Measurements from ENCODE around the gene RPTOR. TPM values are rescaled to one million over a fixed set of nuclear protein-coding genes. Genes with fewer than 3 reads are reported as not detected.

RPTOR gene
- total RNA-seq, 2 experiments from 2014 or later = 48.1 to 87.8 TPM

GRCh38 chr17:80774146-80774545, 229.5 kb downstream of the RPTOR start:
- POLR2A ChIA-PET = no interaction called here
- no peaks in the 10 kb centered on the region for H3K9me3 ChIP-seq (ENCODE audit: low read length)

GRCh38 chr17:80774643-80775281, 230.1 kb downstream of the RPTOR start:
- BruUV-seq (replicated peaks) = no TSS peak
- Histone ChIP-seq H3K79me2 (ENCODE audit: insufficient read depth, low read depth, low read length) (no peaks in the 10 kb centered on the region), H3K4me3 (ENCODE audit: low read depth, low read length, poor library complexity, severe bottlenecking) (peak overlapping the region; percentile 31), H3K27ac (ENCODE audit: low read depth, low read length, poor library complexity, severe bottlenecking) (peak overlapping the region; percentile 82), H3K4me2 (ENCODE audit: low read length) (peak overlapping the region; percentile 64), H3K4me1 (ENCODE audit: insufficient read depth, low read length, poor library complexity, severe bottlenecking) (peaks cover 84% of the 10 kb centered on the region), H3K9me2 (ENCODE audit: insufficient read depth, low read length) (no peaks in the 10 kb centered on the region), H2AFZ (ENCODE audit: low read length) (peak overlapping the region; percentile 34; the same call in 1 of the 2 replicates), H3K9me3 (ENCODE audit: low read length) (no peaks in the 10 kb centered on the region), H3K36me3 (ENCODE audit: insufficient read depth, low read length) (peaks cover 36% of the 10 kb centered on the region), H4K20me1 (ENCODE audit: insufficient read depth, low read length) (no peaks in the 10 kb centered on the region)
- POLR2A ChIA-PET = interaction anchor here (0.5 to 1.2 kb wide), 3 partner anchors 9 to 328 kb away, joined by 3 to 5 read pairs (median 3); no protein-coding TSS in a partner anchor
- intact Hi-C loops (cut with micrococcal nuclease; ENCODE audit: unreplicated experiment) = no loop called here
- no peak for TF ChIP-seq CTCF (conservative IDR thresholded peaks at IDR 0.05; ENCODE audit: low read length)
- TF ChIP-seq EZH2phosphoT487 (IDR thresholded peaks at IDR 0.05; ENCODE audit: borderline replicate concordance, low read depth, low read length) = no peak
- CTCF ChIA-PET (ENCODE audit: unreplicated experiment) = interaction anchor here (0.7 kb wide), 1 partner anchor 202 kb away, joined by 3 read pairs; no protein-coding TSS in a partner anchor
- DNase-seq (ENCODE audit: low spot score) = peak; percentile 53

More at GRCh38 chr17:80774146-80774545, 229.5 kb downstream of the RPTOR start:
- peaks cover 30% of the 10 kb centered on the region for H3K36me3 ChIP-seq (ENCODE audit: insufficient read depth, low read length)
- no peak overlapping the region for H3K4me3 ChIP-seq (ENCODE audit: low read depth, low read length, poor library complexity, severe bottlenecking)
- H2AFZ ChIP-seq (ENCODE audit: low read length) = no peak overlapping the region
- no peaks in the 10 kb centered on the region for H4K20me1 ChIP-seq (ENCODE audit: insufficient read depth, low read length)
- intact Hi-C loops (cut with micrococcal nuclease; ENCODE audit: unreplicated experiment) = no loop called here
- no TSS peak for BruUV-seq (replicated peaks)
- peak overlapping the region; percentile 64 for H3K4me2 ChIP-seq (ENCODE audit: low read length)
- H3K79me2 ChIP-seq (ENCODE audit: insufficient read depth, low read depth, low read length) = no peaks in the 10 kb centered on the region
- no peak for TF ChIP-seq CTCF (conservative IDR thresholded peaks at IDR 0.05; ENCODE audit: low read length)
- no peak for TF ChIP-seq EZH2phosphoT487 (IDR thresholded peaks at IDR 0.05; ENCODE audit: borderline replicate concordance, low read depth, low read length)
- CTCF ChIA-PET (ENCODE audit: unreplicated experiment) = interaction anchor here (0.7 kb wide), 1 partner anchor 202 kb away, joined by 3 read pairs; no protein-coding TSS in a partner anchor
- H3K4me1 ChIP-seq (ENCODE audit: insufficient read depth, low read length, poor library complexity, severe bottlenecking) = peaks cover 77% of the 10 kb centered on the region
- H3K27ac ChIP-seq (ENCODE audit: low read depth, low read length, poor library complexity, severe bottlenecking) = peak overlapping the region; percentile 82
- H3K9me2 ChIP-seq (ENCODE audit: insufficient read depth, low read length) = no peaks in the 10 kb centered on the region
- DNase-seq (ENCODE audit: low spot score) = no peak

- Histone ChIP-seq H4K20me1 (ENCODE audit: insufficient read depth, low read length) (no peaks in the 10 kb centered on the region), H3K9me2 (ENCODE audit: insufficient read depth, low read length) (no peaks in the 10 kb centered on the region), H3K4me2 (ENCODE audit: low read length) (peak overlapping the region; percentile 64; the same call in 1 of the 2 replicates), H3K4me3 (ENCODE audit: low read depth, low read length, poor library complexity, severe bottlenecking) (no peak overlapping the region), H3K79me2 (ENCODE audit: insufficient read depth, low read depth, low read length) (no peaks in the 10 kb centered on the region), H3K4me1 (ENCODE audit: insufficient read depth, low read length, poor library complexity, severe bottlenecking) (peaks cover 92% of the 10 kb centered on the region), H2AFZ (ENCODE audit: low read length) (no peak overlapping the region), H3K9me3 (ENCODE audit: low read length) (no peaks in the 10 kb centered on the region), H3K36me3 (ENCODE audit: insufficient read depth, low read length) (peaks cover 38% of the 10 kb centered on the region), H3K27ac (ENCODE audit: low read depth, low read length, poor library complexity, severe bottlenecking) (peak overlapping the region; percentile 82)
- ChIA-PET CTCF (ENCODE audit: unreplicated experiment) (interaction anchor here (0.6 kb wide), 1 partner anchor 64 kb away, joined by 4 read pairs; no protein-coding TSS in a partner anchor), POLR2A (interaction anchor here (0.7 to 1.3 kb wide), 3 partner anchors 14 to 321 kb away, joined by 3 to 5 read pairs (median 3); no protein-coding TSS in a partner anchor)
- no peak for TF ChIP-seq EZH2phosphoT487 (IDR thresholded peaks at IDR 0.05; ENCODE audit: borderline replicate concordance, low read depth, low read length)
- no peak for TF ChIP-seq CTCF (conservative IDR thresholded peaks at IDR 0.05; ENCODE audit: low read length)
- BruUV-seq (replicated peaks) = no TSS peak
- DNase-seq (ENCODE audit: low spot score) = no peak
- intact Hi-C loops (cut with micrococcal nuclease; ENCODE audit: unreplicated experiment) = no loop called here
These were observed 231.2 kb downstream of the RPTOR start for GRCh38 chr17:80775863-80776262.

Data from OCI-LY7 (cell line).